ENCODE data around the gene AMACR. TPM values are rescaled to one million over a fixed set of nuclear protein-coding genes. Genes with fewer than 3 reads are reported as not detected.

Gene AMACR
- total RNA-seq, 2 experiments from 2014 or later = 9.7 to 10.5 TPM

DNA sequence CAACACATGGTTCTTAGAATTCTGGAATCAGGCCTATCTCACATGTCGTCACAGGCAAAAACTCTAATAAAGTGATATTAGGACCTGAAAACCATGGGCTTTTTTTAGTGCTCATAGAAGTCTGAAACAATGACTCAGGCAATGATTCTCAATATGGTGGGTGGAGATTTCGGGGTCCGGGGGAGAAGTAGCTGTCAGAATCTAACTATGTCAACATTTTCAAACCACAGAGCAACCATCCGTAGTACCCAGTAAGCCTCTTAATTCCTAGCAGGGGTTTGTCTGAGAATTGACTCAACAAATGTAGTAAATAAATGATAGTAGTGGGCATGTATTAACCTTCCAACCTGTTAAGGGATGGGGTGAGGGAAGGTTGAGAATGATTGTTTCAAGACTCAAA is 2.6 kb downstream of the AMACR start:
- Mint-ChIP-seq H3K27ac (no peak overlapping the region), H3K27me3 (no peaks in the 10 kb centered on the region), H3K36me3 (no peaks in the 10 kb centered on the region), H3K9me3 (no peaks in the 10 kb centered on the region), H3K4me1 (peaks cover 30% of the 10 kb centered on the region), H3K4me3 (no peak overlapping the region)
- no peak for DNase-seq

DNA sequence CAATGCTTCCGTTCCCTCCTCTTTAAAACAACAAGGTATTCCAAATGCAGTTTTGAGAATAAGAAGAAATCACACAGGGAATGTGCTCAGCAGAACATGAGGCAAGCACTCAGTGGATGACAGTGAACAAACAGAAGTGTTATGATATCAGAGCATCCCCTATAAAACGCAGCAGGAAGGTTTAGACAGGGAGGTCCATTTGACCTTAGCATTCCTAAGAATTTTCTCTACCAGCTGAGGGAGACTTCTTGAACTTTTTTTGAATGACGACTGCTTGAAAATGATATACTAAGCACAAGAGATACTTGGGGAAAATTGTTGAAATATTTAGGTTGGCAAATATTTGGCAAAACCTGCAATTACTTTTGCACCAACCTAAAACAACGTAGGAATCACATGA is 3.9 kb downstream of the AMACR start:
- H3K27ac Mint-ChIP-seq = no peak overlapping the region
- H3K27me3 Mint-ChIP-seq = no peaks in the 10 kb centered on the region
- H3K36me3 Mint-ChIP-seq = no peaks in the 10 kb centered on the region
- DNase-seq = no peak
- no peaks in the 10 kb centered on the region for H3K9me3 Mint-ChIP-seq
- peaks cover 26% of the 10 kb centered on the region for H3K4me1 Mint-ChIP-seq
- no peak overlapping the region for H3K4me3 Mint-ChIP-seq

DNA sequence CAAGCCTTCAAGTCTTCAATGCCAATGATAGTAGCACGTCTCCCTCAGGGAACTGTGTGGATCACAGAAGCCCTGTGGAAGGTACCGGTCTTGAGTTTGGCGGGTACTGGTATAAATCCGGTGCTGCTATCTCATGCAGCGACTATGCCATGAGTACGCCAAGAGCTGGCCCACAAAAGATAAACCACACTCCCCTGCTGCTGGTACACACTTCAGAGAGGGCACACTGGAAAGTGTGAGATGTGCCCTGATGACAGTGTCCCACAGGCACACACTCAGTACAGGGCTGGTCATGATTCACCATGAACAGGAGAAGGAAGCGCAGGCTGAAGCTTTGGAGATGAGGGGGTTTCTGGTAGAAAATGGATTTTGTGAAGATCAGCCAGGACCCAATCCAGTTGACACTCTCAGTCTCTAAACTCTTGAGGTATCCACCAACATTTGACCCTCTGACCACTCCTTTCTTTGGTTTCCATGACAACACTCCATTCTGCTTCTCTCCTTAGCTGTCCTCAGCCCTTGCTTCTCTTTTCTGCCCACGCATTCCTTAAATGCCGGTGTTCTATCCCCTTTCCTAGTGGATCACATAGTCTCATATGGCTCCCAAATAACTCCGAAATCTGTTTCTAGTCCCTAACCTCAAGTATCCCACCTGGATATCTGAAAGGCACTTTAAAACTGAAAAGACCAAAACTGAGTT is 5.1 kb downstream of the AMACR start:
- no peak overlapping the region for H3K4me3 Mint-ChIP-seq
- peaks cover 19% of the 10 kb centered on the region for H3K4me1 Mint-ChIP-seq
- no peaks in the 10 kb centered on the region for H3K27me3 Mint-ChIP-seq
- no peak for DNase-seq
- no peaks in the 10 kb centered on the region for H3K36me3 Mint-ChIP-seq
- H3K27ac Mint-ChIP-seq = no peak overlapping the region
- H3K9me3 Mint-ChIP-seq = no peaks in the 10 kb centered on the region

DNA sequence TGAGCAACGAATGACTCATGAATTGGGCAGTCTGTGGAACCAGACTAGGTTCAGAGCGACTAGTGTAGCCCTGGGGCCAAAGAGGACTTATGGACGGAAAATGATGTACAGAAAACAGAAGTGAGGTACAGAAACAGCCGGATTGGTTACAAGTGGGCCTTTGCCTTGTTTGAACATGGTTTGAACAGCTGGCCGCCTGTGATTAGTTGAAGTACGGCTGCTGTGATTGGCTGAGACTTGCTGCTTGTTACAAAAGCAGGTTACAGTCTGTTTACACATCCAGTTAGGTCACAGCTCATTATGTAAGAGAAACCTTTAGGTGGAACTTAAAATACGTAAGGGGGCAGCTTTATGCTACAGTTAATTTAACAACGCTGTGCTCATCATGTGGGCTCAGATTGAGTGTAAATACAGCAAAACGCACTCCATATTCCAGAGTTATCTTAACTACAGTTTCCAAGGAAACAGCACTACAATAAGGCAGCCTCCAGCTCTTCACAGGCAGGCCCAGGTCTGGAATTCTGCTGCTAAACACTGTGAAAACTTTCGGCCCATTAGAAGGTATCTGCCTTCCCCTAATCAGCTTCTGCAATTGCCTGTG is 6.5 kb downstream of the AMACR start:
- no peaks in the 10 kb centered on the region for H3K27me3 Mint-ChIP-seq
- no peak for DNase-seq
- peaks cover 15% of the 10 kb centered on the region for H3K4me1 Mint-ChIP-seq
- no peak overlapping the region for H3K4me3 Mint-ChIP-seq
- H3K9me3 Mint-ChIP-seq = no peaks in the 10 kb centered on the region
- H3K27ac Mint-ChIP-seq = no peak overlapping the region
- no peaks in the 10 kb centered on the region for H3K36me3 Mint-ChIP-seq

DNA sequence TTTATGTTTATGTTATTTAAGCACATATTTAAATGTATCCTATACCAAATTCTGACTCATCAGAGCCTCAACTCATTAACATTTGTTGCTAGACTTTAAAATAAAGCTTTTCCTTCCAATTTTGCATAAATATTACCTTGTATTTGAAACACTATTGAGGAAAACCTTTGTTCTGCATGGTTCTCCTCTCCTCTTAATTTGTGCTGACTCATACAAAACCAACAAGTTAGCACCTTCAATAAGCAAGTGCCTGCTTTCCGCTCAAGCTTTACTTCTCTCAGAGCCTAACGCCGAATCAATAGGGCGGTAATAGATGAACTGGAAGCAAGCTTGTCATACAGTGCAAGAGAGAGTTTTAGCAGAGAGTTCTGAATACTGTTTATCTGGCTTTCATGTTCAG is 7.9 kb downstream of the AMACR start:
- H3K4me1 Mint-ChIP-seq = peaks cover 8% of the 10 kb centered on the region
- no peak for DNase-seq
- H3K9me3 Mint-ChIP-seq = no peaks in the 10 kb centered on the region
- H3K27ac Mint-ChIP-seq = no peak overlapping the region
- H3K36me3 Mint-ChIP-seq = no peaks in the 10 kb centered on the region
- no peak overlapping the region for H3K4me3 Mint-ChIP-seq
- no peaks in the 10 kb centered on the region for H3K27me3 Mint-ChIP-seq

DNA sequence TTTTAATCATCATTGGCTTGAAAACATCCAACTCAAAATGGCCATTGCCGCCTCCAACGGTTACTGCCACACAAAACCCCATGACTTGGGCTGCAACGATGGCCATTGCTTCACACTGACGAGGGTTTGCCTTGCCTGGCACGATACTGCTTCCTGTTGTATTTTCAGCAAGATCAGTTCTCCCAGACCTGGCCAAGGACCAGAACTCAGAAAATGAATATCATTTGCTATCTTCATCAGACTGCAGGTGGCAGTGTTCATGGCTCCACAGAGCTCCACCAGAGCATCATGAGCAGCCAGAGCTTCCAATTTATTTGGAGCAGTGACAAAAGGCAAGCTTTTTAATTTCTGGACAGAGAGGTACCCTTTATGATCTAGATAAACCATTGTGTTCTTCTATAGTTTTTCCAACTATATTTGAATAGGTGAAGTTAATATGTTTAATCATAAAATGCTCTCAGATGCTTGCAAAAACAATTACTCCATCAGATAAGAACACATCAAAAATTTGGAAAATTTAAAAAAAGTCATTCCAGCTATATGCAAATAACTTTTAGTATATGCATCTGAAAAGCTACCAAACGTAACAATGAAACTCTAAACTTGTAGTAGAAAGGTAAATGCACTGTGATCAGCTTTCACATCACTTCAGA is 10.4 kb downstream of the AMACR start:
- H3K27me3 Mint-ChIP-seq = no peaks in the 10 kb centered on the region
- H3K36me3 Mint-ChIP-seq = no peaks in the 10 kb centered on the region
- H3K4me1 Mint-ChIP-seq = peaks cover 9% of the 10 kb centered on the region
- no peak overlapping the region for H3K27ac Mint-ChIP-seq
- H3K4me3 Mint-ChIP-seq = no peak overlapping the region
- DNase-seq = no peak
- no peaks in the 10 kb centered on the region for H3K9me3 Mint-ChIP-seq

DNA sequence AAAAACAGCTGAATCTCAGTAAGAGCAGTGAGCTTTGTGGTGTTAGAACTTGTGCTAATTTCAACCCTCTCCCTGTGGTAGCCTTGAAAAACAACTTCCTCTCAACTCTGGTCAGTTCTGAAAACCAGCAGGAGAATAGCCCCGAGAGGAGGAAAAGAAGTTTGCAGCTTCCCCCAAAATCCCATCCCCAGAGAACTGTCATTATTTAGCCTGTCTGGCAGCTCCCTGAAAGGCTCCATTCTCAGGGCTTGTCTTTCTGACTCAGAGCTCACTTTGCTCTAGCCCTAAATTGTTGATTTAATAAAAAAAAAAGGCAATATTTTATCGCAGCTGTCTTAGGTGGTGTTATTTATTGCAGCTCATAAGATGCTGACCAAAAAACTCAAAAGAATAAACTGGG is 12.0 kb downstream of the AMACR start:
- Mint-ChIP-seq H3K27ac (no peak overlapping the region), H3K9me3 (no peaks in the 10 kb centered on the region), H3K4me3 (no peak overlapping the region), H3K27me3 (no peaks in the 10 kb centered on the region), H3K4me1 (peaks cover 9% of the 10 kb centered on the region), H3K36me3 (no peaks in the 10 kb centered on the region)
- no peak for DNase-seq

DNA sequence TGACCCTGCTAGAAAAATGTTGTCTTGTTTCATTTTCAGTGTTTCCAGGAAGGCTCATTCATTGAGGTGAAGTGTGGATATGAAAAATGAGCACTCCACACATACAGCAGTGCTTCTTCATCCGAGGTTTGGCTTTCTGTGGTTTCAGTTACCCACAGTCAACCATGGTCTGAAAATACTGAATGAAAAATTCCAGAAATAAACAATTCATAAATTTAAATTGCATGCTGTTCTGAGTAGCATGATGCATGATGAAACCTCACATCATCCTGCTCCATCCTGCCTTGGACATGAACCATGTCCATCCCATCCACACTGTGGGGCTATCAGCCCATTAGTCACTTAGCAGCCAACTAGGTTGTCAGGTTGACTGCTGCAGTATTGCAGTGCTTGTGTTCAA is 13.0 kb downstream of the AMACR start:
- H3K27me3 Mint-ChIP-seq = no peaks in the 10 kb centered on the region
- H3K4me1 Mint-ChIP-seq = peaks cover 9% of the 10 kb centered on the region
- DNase-seq = no peak
- no peak overlapping the region for H3K4me3 Mint-ChIP-seq
- H3K27ac Mint-ChIP-seq = peak overlapping the region; percentile 48
- H3K9me3 Mint-ChIP-seq = no peaks in the 10 kb centered on the region
- H3K36me3 Mint-ChIP-seq = no peaks in the 10 kb centered on the region

DNA sequence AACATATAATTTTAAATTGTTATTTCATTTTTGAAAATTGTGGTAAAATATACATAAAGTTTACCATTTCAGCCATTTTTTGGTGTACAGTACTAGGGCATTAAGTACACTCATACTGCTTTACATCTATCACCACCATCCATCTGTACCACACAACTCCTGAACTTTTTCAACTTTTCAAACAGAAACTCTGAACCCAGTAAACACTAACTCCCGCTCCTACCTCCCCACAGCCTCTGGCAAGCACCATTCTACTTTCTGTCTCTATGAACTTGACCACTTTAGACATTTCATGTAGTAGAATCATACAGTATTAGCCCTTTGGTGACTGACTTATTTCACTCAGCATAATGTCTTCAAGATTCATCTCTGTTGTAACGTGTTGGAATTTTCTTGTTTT is 15.0 kb downstream of the AMACR start:
- Mint-ChIP-seq H3K36me3 (peaks cover 12% of the 10 kb centered on the region), H3K27ac (no peak overlapping the region), H3K27me3 (no peaks in the 10 kb centered on the region), H3K4me3 (no peak overlapping the region), H3K9me3 (no peaks in the 10 kb centered on the region), H3K4me1 (peaks cover 9% of the 10 kb centered on the region)
- no peak for DNase-seq

DNA sequence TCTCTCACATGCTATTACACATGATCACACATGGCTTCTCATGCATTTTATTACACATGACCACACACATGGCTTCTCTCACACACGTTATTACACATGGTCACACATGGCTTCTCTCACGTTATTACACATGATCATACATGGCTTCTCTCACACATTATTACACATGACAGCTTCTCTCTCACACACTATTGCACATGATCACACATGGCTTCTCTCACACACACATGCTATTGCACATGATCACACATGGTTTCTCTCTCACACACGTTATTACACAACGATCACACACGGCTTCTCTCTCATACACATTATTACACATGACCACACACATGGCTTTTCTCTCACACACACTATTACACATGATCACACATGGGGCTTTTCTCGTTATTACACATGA is 22.4 kb downstream of the AMACR start:
- Mint-ChIP-seq H3K9me3 (no peaks in the 10 kb centered on the region), H3K27me3 (no peaks in the 10 kb centered on the region), H3K36me3 (peaks cover 13% of the 10 kb centered on the region), H3K27ac (no peak overlapping the region), H3K4me1 (no peaks in the 10 kb centered on the region), H3K4me3 (no peak overlapping the region)
- DNase-seq = no peak

DNA sequence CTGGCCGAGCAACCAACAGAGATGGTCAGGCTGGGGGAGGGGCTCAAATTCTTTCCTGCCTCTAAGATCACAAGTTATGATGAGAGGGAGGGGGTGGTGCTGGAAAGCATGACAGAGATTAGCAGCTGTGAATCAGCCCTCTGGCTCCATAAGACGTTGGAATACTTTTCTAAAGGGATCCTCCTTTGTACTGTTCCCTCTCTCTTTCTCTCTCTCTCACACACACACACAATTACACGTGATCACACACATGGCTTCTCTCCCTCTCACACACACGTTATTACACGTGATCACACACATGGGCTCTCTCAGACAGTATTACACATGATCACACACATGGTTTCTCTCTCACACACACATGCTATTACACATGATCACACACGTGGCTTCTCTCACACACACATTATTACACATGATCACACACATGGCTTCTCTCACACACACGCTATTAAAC is 23.2 kb downstream of the AMACR start, which contains the start of gene SLC45A2:
Gene SLC45A2 (minus strand): TSS at position 23 of the 454 bp plus-strand sequence. CDS start 110 bp downstream, outside the sequence.
- H3K36me3 Mint-ChIP-seq = peaks cover 13% of the 10 kb centered on the region
- H3K4me3 Mint-ChIP-seq = no peak within 1 kb of the TSS
- no peaks in the 10 kb centered on the region for H3K4me1 Mint-ChIP-seq
- H3K9me3 Mint-ChIP-seq = no peaks in the 10 kb centered on the region
- no peaks in the 10 kb centered on the region for H3K27me3 Mint-ChIP-seq
- DNase-seq = no peak
- H3K27ac Mint-ChIP-seq = no peak within 1 kb of the TSS

DNA sequence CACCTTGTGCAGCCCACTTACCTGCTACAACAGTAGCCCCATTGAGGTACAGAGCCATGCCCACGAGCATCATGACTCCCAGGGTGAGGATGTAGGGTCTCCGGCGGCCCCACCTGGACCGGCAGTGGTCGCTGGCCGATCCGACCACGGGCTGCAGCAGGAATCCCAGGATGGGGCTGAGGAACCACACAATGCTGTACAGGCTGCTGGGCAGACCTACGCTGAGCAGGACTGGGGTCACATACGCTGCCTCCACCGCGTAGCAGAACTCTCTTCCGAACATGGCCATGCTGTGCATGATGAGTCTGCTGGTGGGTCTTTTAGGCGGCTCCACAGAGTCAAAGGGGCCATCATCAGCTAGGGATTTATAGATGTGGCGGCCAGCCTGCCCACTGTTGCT is 23.7 kb downstream of the AMACR start:
- Mint-ChIP-seq H3K4me1 (no peaks in the 10 kb centered on the region), H3K27ac (no peak overlapping the region), H3K27me3 (no peaks in the 10 kb centered on the region), H3K36me3 (peaks cover 11% of the 10 kb centered on the region), H3K9me3 (no peaks in the 10 kb centered on the region), H3K4me3 (no peak overlapping the region)
- no peak for DNase-seq

DNA sequence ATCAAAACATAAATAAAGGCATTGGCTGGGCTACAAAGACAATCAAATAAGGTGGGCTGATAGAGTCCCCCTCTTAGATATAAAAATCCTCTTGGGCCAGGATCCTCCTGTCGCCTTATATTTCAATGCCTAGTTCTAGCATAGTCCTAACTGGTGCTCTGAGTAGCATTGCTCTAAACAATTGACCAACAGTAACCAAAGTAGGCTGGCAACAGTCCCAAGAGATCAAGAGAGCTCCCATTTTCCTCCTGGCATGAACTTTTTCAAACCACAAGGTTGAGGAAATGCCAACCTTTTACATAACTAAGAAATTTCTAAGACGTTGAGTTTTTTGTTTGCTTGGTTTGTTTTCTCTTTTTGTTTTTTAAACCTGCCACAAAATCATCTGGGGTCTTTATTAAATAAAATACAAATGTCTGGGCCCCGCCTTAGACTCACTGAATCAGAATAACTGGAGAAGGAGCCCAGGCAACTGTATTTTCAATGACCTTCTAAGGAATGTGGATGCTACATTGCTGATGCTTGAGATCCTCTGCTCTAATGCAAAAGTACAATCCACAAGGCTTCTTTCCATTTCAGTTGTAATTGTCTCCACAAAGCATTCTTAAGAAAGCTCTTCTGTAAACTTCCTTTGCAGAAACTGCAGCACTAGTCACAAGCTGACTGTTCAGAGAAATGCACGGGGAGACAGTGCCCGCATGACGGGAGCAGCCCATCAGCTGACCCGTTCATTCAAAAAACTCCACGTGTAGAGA is 26.3 kb downstream of the AMACR start:
- no peak for DNase-seq
- H3K36me3 Mint-ChIP-seq = no peaks in the 10 kb centered on the region
- H3K27ac Mint-ChIP-seq = no peak overlapping the region
- no peaks in the 10 kb centered on the region for H3K9me3 Mint-ChIP-seq
- no peak overlapping the region for H3K4me3 Mint-ChIP-seq
- no peaks in the 10 kb centered on the region for H3K27me3 Mint-ChIP-seq
- H3K4me1 Mint-ChIP-seq = no peaks in the 10 kb centered on the region

DNA sequence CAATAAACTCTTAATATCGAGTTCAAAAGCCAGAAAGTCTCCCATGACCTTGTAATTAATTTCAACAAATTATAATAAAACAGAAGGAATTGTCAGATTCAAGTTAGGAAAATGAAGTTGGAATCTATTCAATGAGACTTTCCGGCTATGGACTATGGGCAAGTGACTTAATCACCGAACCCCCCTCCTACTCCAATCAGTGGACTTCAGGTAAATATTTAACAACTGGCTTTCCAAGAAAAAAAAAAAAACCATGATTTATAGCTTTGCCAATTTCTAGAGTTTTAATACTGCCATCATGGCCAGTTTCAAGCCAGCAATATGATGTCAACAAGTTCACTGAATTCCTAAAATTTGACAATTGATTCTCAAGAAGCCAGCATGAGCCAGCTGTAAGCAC is 27.8 kb downstream of the AMACR start:
- DNase-seq = no peak
- Mint-ChIP-seq H3K4me1 (no peaks in the 10 kb centered on the region), H3K4me3 (no peak overlapping the region), H3K27ac (no peak overlapping the region), H3K36me3 (no peaks in the 10 kb centered on the region), H3K27me3 (peaks cover 2% of the 10 kb centered on the region), H3K9me3 (no peaks in the 10 kb centered on the region)

DNA sequence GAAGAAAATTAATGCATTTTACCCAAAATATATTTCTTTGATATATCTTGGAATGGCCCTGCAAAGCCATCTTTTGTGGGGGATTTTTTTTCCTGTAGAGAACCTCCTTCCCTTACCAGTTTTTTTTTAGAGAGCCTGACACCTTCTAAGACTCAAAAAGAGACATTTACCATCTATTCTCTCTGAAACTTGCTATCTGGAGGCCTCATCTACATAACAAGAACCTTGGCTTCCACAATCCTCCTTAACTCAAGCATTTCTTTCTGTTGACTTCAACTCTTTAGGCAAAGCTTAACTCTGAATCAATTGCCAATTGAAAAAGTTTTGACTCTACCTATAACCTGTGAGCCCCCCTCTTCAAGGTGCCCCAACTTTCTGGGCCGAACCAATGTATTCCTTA is 29.5 kb downstream of the AMACR start:
- no peak overlapping the region for H3K27ac Mint-ChIP-seq
- H3K4me1 Mint-ChIP-seq = peaks cover 3% of the 10 kb centered on the region
- H3K27me3 Mint-ChIP-seq = peaks cover 5% of the 10 kb centered on the region
- no peaks in the 10 kb centered on the region for H3K36me3 Mint-ChIP-seq
- H3K4me3 Mint-ChIP-seq = no peak overlapping the region
- DNase-seq = no peak
- no peaks in the 10 kb centered on the region for H3K9me3 Mint-ChIP-seq
